Caco-2 (cell line): ENCODE measurements around the gene GALNT15. TPM values are rescaled to one million over a fixed set of nuclear protein-coding genes. Genes with fewer than 3 reads are reported as not detected.

Experiments used
- BruUV-seq: library from RNA; stranded (reverse); fragments of 400-500 nt; replicated peaks from 2 replicates; lab custom pipeline; 2021; lab: Mats Ljungman, UMichigan
- CTCF ChIA-PET: fragments of 300-600 bp; sonication (Branson Sonifier 250); formaldehyde crosslinking; loops from one replicate; lab custom pipeline; 2022; ENCODE audit warnings: antibody characterized with exemption; lab: Charles Lee
- POLR2A ChIA-PET: fragments of 300-600 bp; sonication (Branson Sonifier 250); formaldehyde crosslinking; loops from one replicate; lab custom pipeline; 2022; ENCODE audit warnings: antibody characterized with exemption; lab: Charles Lee
- DNase-seq, 2 experiments: peaks; one replicate each; pipeline versions ENCODE4 v3.0.0 to v3.0.0-alpha.2; 2020 to 2022
- H3K27me3 ChIP-seq: replicated peaks from 2 replicates; pipeline ENCODE4 v1.6.0; 2011; ENCODE audit warnings: low read length; ENCODE audit not compliant: control insufficient read depth, insufficient read depth
- H3K36me3 ChIP-seq: 2 replicates; pipeline ENCODE4 v1.5.1; 2011; ENCODE audit warnings: low read length; ENCODE audit not compliant: control insufficient read depth, insufficient read depth
- H3K4me1 ChIP-seq: fragments of 250-450 bp; sonication (Bioruptor Pico); 2 replicates; pipeline ENCODE4 v1.5.1; 2020; ENCODE audit warnings: mild to moderate bottlenecking
- H3K4me3 ChIP-seq: 2 replicates; pipeline ENCODE4 v1.5.1; 2011; ENCODE audit warnings: low read depth, mild to moderate bottlenecking, control low read depth, low read length
- H3K9me3 ChIP-seq: fragments of 250-450 bp; sonication (Bioruptor Pico); 2 replicates; pipeline ENCODE4 v1.5.1; 2020; ENCODE audit warnings: mild to moderate bottlenecking, moderate library complexity
- H3K27ac Mint-ChIP-seq: one replicate; pipeline ENCODE4 v1.8.0; 2022; ENCODE audit warnings: mixed read lengths; ENCODE audit not compliant: unreplicated experiment
- H3K27me3 Mint-ChIP-seq: one replicate; pipeline ENCODE4 v1.8.0; 2022; ENCODE audit warnings: mixed read lengths; ENCODE audit not compliant: insufficient read depth, unreplicated experiment
- H3K36me3 Mint-ChIP-seq: one replicate; pipeline ENCODE4 v1.8.0; 2022; ENCODE audit warnings: mild to moderate bottlenecking, mixed read lengths; ENCODE audit not compliant: insufficient read depth, unreplicated experiment
- H3K4me1 Mint-ChIP-seq: one replicate; pipeline ENCODE4 v1.8.0; 2022; ENCODE audit warnings: low read depth, mixed read lengths; ENCODE audit not compliant: unreplicated experiment
- H3K4me3 Mint-ChIP-seq: one replicate; pipeline ENCODE4 v1.8.0; 2022; ENCODE audit warnings: mild to moderate bottlenecking, moderate library complexity, mixed read lengths; ENCODE audit not compliant: unreplicated experiment
- H3K9me3 Mint-ChIP-seq: one replicate; pipeline ENCODE4 v1.8.0; 2022; ENCODE audit warnings: mixed read lengths; ENCODE audit not compliant: unreplicated experiment
- intact Hi-C: fragments of 100-400 bp; cut with micrococcal nuclease; formaldehyde crosslinking; loops from one replicate; pipeline ENCODE4 v1.10.0; 2022; ENCODE audit not compliant: unreplicated experiment
- total RNA-seq: library from RNA; stranded (reverse); gene quantifications from 2 replicates; pipeline ENCODE4 v1.2.3, GENCODE V29; 2022
- TF ChIP-seq, protein P1 (sequence below), 2 experiments: fragments of 200-600 bp in 1 of 2; IDR thresholded peaks; 1 replicate in 1 of 2; 2 replicates in 1 of 2; pipeline versions ENCODE4 v1.5.1 to v1.8.0; 2011 to 2022; ENCODE audit warnings: antibody characterized with exemption in 1 of 2, control low read depth in 1 of 2, inconsistent platforms in 1 of 2, low read depth in 1 of 2, low read length in 1 of 2, mild to moderate bottlenecking in 1 of 2, moderate library complexity in 1 of 2; ENCODE audit not compliant: insufficient read depth in 1 of 2, severe bottlenecking in 1 of 2, unreplicated experiment in 1 of 2

The GALNT15 gene
- total RNA-seq, 1 experiment from 2014 or later = not detected

GRCh38 chr3:16137977-16138376 lies 36.5 kb upstream of the GALNT15 start:
- ChIA-PET POLR2A (no interaction called here), CTCF (no interaction called here)
- intact Hi-C loops = no loop called here
- Histone ChIP-seq H3K4me1 (no peaks in the 10 kb centered on the region), H3K9me3 (no peaks in the 10 kb centered on the region; the same call in 1 of the 2 replicates), H3K36me3 (no peaks in the 10 kb centered on the region), H3K4me3 (no peak overlapping the region), H3K27me3 (no peaks in the 10 kb centered on the region)
- Mint-ChIP-seq H3K36me3 (no peaks in the 10 kb centered on the region), H3K4me3 (no peak overlapping the region), H3K27me3 (no peaks in the 10 kb centered on the region), H3K4me1 (no peaks in the 10 kb centered on the region), H3K27ac (no peak overlapping the region), H3K9me3 (no peaks in the 10 kb centered on the region)
- DNase-seq = no peak
- TF ChIP-seq, protein P1, sequence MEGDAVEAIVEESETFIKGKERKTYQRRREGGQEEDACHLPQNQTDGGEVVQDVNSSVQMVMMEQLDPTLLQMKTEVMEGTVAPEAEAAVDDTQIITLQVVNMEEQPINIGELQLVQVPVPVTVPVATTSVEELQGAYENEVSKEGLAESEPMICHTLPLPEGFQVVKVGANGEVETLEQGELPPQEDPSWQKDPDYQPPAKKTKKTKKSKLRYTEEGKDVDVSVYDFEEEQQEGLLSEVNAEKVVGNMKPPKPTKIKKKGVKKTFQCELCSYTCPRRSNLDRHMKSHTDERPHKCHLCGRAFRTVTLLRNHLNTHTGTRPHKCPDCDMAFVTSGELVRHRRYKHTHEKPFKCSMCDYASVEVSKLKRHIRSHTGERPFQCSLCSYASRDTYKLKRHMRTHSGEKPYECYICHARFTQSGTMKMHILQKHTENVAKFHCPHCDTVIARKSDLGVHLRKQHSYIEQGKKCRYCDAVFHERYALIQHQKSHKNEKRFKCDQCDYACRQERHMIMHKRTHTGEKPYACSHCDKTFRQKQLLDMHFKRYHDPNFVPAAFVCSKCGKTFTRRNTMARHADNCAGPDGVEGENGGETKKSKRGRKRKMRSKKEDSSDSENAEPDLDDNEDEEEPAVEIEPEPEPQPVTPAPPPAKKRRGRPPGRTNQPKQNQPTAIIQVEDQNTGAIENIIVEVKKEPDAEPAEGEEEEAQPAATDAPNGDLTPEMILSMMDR (IDR thresholded peaks at IDR 0.05; ENCODE audit: insufficient read depth in 1 of 2, low read depth in 1 of 2, low read length in 1 of 2, severe bottlenecking in 1 of 2, unreplicated experiment in 1 of 2) = no peak
- no TSS peak for BruUV-seq

GRCh38 chr3:16140116-16140893 lies 34.2 kb upstream of the GALNT15 start:
- Mint-ChIP-seq H3K9me3 (peaks cover 15% of the 10 kb centered on the region), H3K36me3 (no peaks in the 10 kb centered on the region), H3K4me1 (no peaks in the 10 kb centered on the region), H3K27me3 (no peaks in the 10 kb centered on the region), H3K27ac (no peak overlapping the region), H3K4me3 (no peak overlapping the region)
- H3K4me3 ChIP-seq = no peak overlapping the region
- DNase-seq = no peak
- CTCF ChIA-PET = no interaction called here
- H3K9me3 ChIP-seq = peaks cover 6% of the 10 kb centered on the region; the same call in 1 of the 2 replicates
- BruUV-seq = no TSS peak
- POLR2A ChIA-PET = no interaction called here
- TF ChIP-seq, protein P1 (IDR thresholded peaks at IDR 0.05; ENCODE audit: insufficient read depth in 1 of 2, low read depth in 1 of 2, low read length in 1 of 2, severe bottlenecking in 1 of 2, unreplicated experiment in 1 of 2) = no peak
- H3K36me3 ChIP-seq = no peaks in the 10 kb centered on the region
- intact Hi-C loops = no loop called here
- H3K27me3 ChIP-seq = no peaks in the 10 kb centered on the region
- H3K4me1 ChIP-seq = peaks cover 6% of the 10 kb centered on the region; the same call in 1 of the 2 replicates

- Histone ChIP-seq H3K9me3 (peaks cover 6% of the 10 kb centered on the region; the same call in 1 of the 2 replicates), H3K4me3 (no peak overlapping the region), H3K36me3 (no peaks in the 10 kb centered on the region), H3K27me3 (no peaks in the 10 kb centered on the region), H3K4me1 (peaks cover 6% of the 10 kb centered on the region; the same call in 1 of the 2 replicates)
- peaks cover 15% of the 10 kb centered on the region for H3K9me3 Mint-ChIP-seq
- H3K27ac Mint-ChIP-seq = no peak overlapping the region
- ChIA-PET CTCF (interaction anchor here (0.6 kb wide), 1 partner anchor 91 kb away, joined by 3 read pairs; no protein-coding TSS in a partner anchor), POLR2A (no interaction called here)
- intact Hi-C loops = no loop called here
- no peaks in the 10 kb centered on the region for H3K36me3 Mint-ChIP-seq
- H3K4me3 Mint-ChIP-seq = no peak overlapping the region
- DNase-seq = no peak
- TF ChIP-seq, protein P1 (IDR thresholded peaks at IDR 0.05; ENCODE audit: insufficient read depth in 1 of 2, low read depth in 1 of 2, low read length in 1 of 2, severe bottlenecking in 1 of 2, unreplicated experiment in 1 of 2) = no peak
- no TSS peak for BruUV-seq
- no peaks in the 10 kb centered on the region for H3K27me3 Mint-ChIP-seq
- no peaks in the 10 kb centered on the region for H3K4me1 Mint-ChIP-seq
These were observed 33.6 kb upstream of the GALNT15 start for GRCh38 chr3:16140894-16141285.
